Endodermal cell (in vitro differentiated cells): ENCODE data around the gene GABRB2. TPM values are rescaled to one million over a fixed set of nuclear protein-coding genes. Genes with fewer than 3 reads are reported as not detected.

Experiments used
- DNase-seq: peaks from one replicate; pipeline ENCODE4 v3.0.0-alpha.2; 2017
- H3K27ac ChIP-seq: 2 replicates; pipeline ENCODE4 v1.5.1; 2013; ENCODE audit warnings: mild to moderate bottlenecking, low read depth, low read length, moderate library complexity
- H3K27me3 ChIP-seq: 2 replicates; pipeline ENCODE4 v1.6.1; 2013; ENCODE audit warnings: mild to moderate bottlenecking, low read length, moderate library complexity; ENCODE audit not compliant: insufficient read depth, control insufficient read depth, poor library complexity, severe bottlenecking
- H3K36me3 ChIP-seq: 2 replicates; pipeline ENCODE4 v1.7.0; 2013; ENCODE audit warnings: mild to moderate bottlenecking, low read length, moderate library complexity; ENCODE audit not compliant: control insufficient read depth, insufficient read depth
- H3K4me1 ChIP-seq: one replicate; pipeline ENCODE4 v1.7.0; 2013; ENCODE audit warnings: low read length; ENCODE audit not compliant: control insufficient read depth, insufficient read depth
- H3K4me3 ChIP-seq: 2 replicates; pipeline ENCODE4 v1.5.1; 2013; ENCODE audit warnings: mild to moderate bottlenecking, low read length, moderate library complexity
- H3K9ac ChIP-seq: 2 replicates; pipeline ENCODE4 v1.6.1; 2013; ENCODE audit warnings: mild to moderate bottlenecking, low read length, moderate library complexity; ENCODE audit not compliant: poor library complexity, severe bottlenecking; ENCODE audit errors: extremely low read depth
- H3K9me3 ChIP-seq: 2 replicates; pipeline ENCODE4 v1.6.1; 2013; ENCODE audit warnings: mild to moderate bottlenecking, low read length, moderate library complexity; ENCODE audit not compliant: control insufficient read depth
- H3K27ac Mint-ChIP-seq: 2 replicates; pipeline ENCODE4 v1.8.0; 2020; ENCODE audit warnings: mixed read lengths
- H3K27me3 Mint-ChIP-seq: 2 replicates; pipeline ENCODE4 v1.8.0; 2021; ENCODE audit warnings: mild to moderate bottlenecking, mixed read lengths; ENCODE audit not compliant: insufficient read depth
- H3K36me3 Mint-ChIP-seq: 2 replicates; pipeline ENCODE4 v1.8.0; 2020; ENCODE audit warnings: low read depth, mixed read lengths
- H3K4me1 Mint-ChIP-seq: 2 replicates; pipeline ENCODE4 v1.8.0; 2020; ENCODE audit warnings: mixed read lengths
- H3K4me3 Mint-ChIP-seq: 2 replicates; pipeline ENCODE4 v1.8.0; 2020; ENCODE audit warnings: mild to moderate bottlenecking, moderate library complexity, mixed read lengths
- H3K9me3 Mint-ChIP-seq: 2 replicates; pipeline ENCODE4 v1.8.0; 2020; ENCODE audit warnings: mild to moderate bottlenecking, mixed read lengths
- CTCF ChIP-seq: fragments of 200-600 bp; sonication (generic); conservative IDR thresholded peaks from 2 replicates; pipeline ENCODE4 v1.5.0; 2021; ENCODE audit warnings: antibody characterized with exemption, mild to moderate bottlenecking
- WGBS, 2 experiments: methylation state at CpG; one replicate each; pipeline versions ENCODE4 v1.1.5 to v1.1.7; 2013; ENCODE audit warnings: missing lambda C conversion rate in 2 of 2, mixed read lengths in 1 of 2; ENCODE audit not compliant: insufficient coverage in 1 of 2, insufficient read length in 1 of 2; 5-methylcytosine and 5-hydroxymethylcytosine counted together
- total RNA-seq, 2 donors: library from RNA; stranded (reverse); fragmentation: NEBNext Ultra II Directional in 1 of 2; extraction: Animal tissue kit (Norgen Biotek cat#: 25700) in 1 of 2; gene quantifications; 2 replicates in 1 of 2; 3 replicates in 1 of 2; pipeline ENCODE4 v1.2.1, GENCODE V29; 2021

Gene GABRB2
- total RNA-seq, 2 donors from 2014 or later, result 0.77 to 2.5 TPM

- H3K36me3 Mint-ChIP-seq, result no peaks in the 10 kb centered on the region
- H3K27me3 Mint-ChIP-seq, result peaks cover 48% of the 10 kb centered on the region
- Histone ChIP-seq H3K27me3 (peaks cover 29% of the 10 kb centered on the region), H3K27ac (no peak overlapping the region), H3K36me3 (no peaks in the 10 kb centered on the region), H3K4me3 (no peak overlapping the region), H3K9ac (no peak overlapping the region), H3K4me1 (peaks cover 12% of the 10 kb centered on the region), H3K9me3 (no peaks in the 10 kb centered on the region)
- peaks cover 27% of the 10 kb centered on the region for H3K4me1 Mint-ChIP-seq
- no peak for DNase-seq
- TF ChIP-seq CTCF, result no peak
- H3K27ac Mint-ChIP-seq, result no peak overlapping the region
- no peaks in the 10 kb centered on the region for H3K9me3 Mint-ChIP-seq
- no peak overlapping the region for H3K4me3 Mint-ChIP-seq
Observed at GRCh38 chr5:161373345-161373707, 173.2 kb downstream of the GABRB2 start.

GRCh38 chr5:161372682-161373344, 173.7 kb downstream of the GABRB2 start:
- Histone ChIP-seq H3K27me3 (peaks cover 27% of the 10 kb centered on the region), H3K9me3 (no peaks in the 10 kb centered on the region), H3K9ac (no peak overlapping the region), H3K4me1 (peaks cover 15% of the 10 kb centered on the region), H3K27ac (no peak overlapping the region), H3K36me3 (no peaks in the 10 kb centered on the region), H3K4me3 (no peak overlapping the region)
- DNase-seq, result no peak
- H3K27ac Mint-ChIP-seq, result no peak overlapping the region
- no peaks in the 10 kb centered on the region for H3K36me3 Mint-ChIP-seq
- no peak overlapping the region for H3K4me3 Mint-ChIP-seq
- H3K4me1 Mint-ChIP-seq, result peaks cover 30% of the 10 kb centered on the region
- no peaks in the 10 kb centered on the region for H3K9me3 Mint-ChIP-seq
- peaks cover 47% of the 10 kb centered on the region for H3K27me3 Mint-ChIP-seq
- WGBS, 2 experiments, result 80 to 88% methylated on average over 2 of the region's 2 CpGs
- no peak for TF ChIP-seq CTCF

- H3K36me3 Mint-ChIP-seq, result no peaks in the 10 kb centered on the region
- 0 to 18% methylated on average over 1 to 3 of the region's 3 CpGs for WGBS, 2 experiments
- no peak for TF ChIP-seq CTCF
- H3K27ac Mint-ChIP-seq, result no peak overlapping the region
- no peak overlapping the region for H3K9ac ChIP-seq
- no peaks in the 10 kb centered on the region for H3K9me3 Mint-ChIP-seq
- H3K4me1 Mint-ChIP-seq, result peaks cover 17% of the 10 kb centered on the region
- peaks cover 51% of the 10 kb centered on the region for H3K27me3 Mint-ChIP-seq
- no peak overlapping the region for H3K4me3 Mint-ChIP-seq
- peak overlapping the region; percentile 21 for H3K27ac ChIP-seq
- H3K9me3 ChIP-seq, result no peaks in the 10 kb centered on the region
- no peak overlapping the region for H3K4me3 ChIP-seq
- DNase-seq, result peak; percentile 62
- peaks cover 11% of the 10 kb centered on the region for H3K4me1 ChIP-seq
- no peaks in the 10 kb centered on the region for H3K36me3 ChIP-seq
- H3K27me3 ChIP-seq, result peaks cover 27% of the 10 kb centered on the region
Observed at GRCh38 chr5:161369022-161369421, 177.5 kb downstream of the GABRB2 start.
